IMR-90 (cell line): ENCODE measurements around the gene TES. TPM values are rescaled to one million over a fixed set of nuclear protein-coding genes. Genes with fewer than 3 reads are reported as not detected.

Source experiments
- ATAC-seq: fragments of 200-7000 bp; cut with Tn5 transposase; 2 replicates; pipeline ENCODE4 v1.9.1; 2020; ENCODE audit warnings: low read depth, mild to moderate bottlenecking, moderate library complexity
- BruUV-seq: library from RNA; stranded (reverse); fragments of 400-500 nt; replicated peaks from 2 replicates; lab custom pipeline; 2021; lab: Mats Ljungman, UMichigan
- CTCF ChIA-PET: fragments of 300-600 bp; formaldehyde crosslinking; extraction: SDS; loops from one replicate; lab custom pipeline; 2021; ENCODE audit warnings: antibody characterized with exemption; lab: Yijun Ruan, JAX
- POLR2A ChIA-PET: fragments of 300-600 bp; sonication (Branson Sonifier 250); formaldehyde crosslinking; loops from one replicate; lab custom pipeline; 2022; ENCODE audit warnings: antibody characterized with exemption; ENCODE audit not compliant: unreplicated experiment; lab: Charles Lee
- DNase-seq: peaks from one replicate; pipeline ENCODE4 v3.0.0; 2013
- H2AFZ ChIP-seq: replicated peaks from 2 replicates; pipeline ENCODE3; 2013; ENCODE audit warnings: low read length, mild to moderate bottlenecking; ENCODE audit not compliant: poor library complexity
- H2AK5ac ChIP-seq: 2 replicates; pipeline ENCODE4 v1.6.1; 2013; ENCODE audit warnings: low read depth, low read length, inconsistent platforms
- H2AK9ac ChIP-seq: replicated peaks from 2 replicates; pipeline ENCODE3; 2013; ENCODE audit warnings: mild to moderate bottlenecking, low read depth, low read length, moderate library complexity; ENCODE audit not compliant: poor library complexity
- H2BK120ac ChIP-seq: 2 replicates; pipeline ENCODE4 v1.6.1; 2013; ENCODE audit warnings: low read depth, low read length, inconsistent platforms
- H2BK15ac ChIP-seq: 3 replicates; pipeline ENCODE4 v1.6.1; 2013; ENCODE audit warnings: low read depth, low read length, inconsistent platforms
- H2BK20ac ChIP-seq: 2 replicates; pipeline ENCODE4 v1.6.1; 2013; ENCODE audit warnings: low read depth, mild to moderate bottlenecking, inconsistent platforms, low read length, moderate library complexity
- H2BK5ac ChIP-seq: 2 replicates; pipeline ENCODE4 v1.6.1; 2013; ENCODE audit warnings: mild to moderate bottlenecking, low read depth, low read length, inconsistent platforms; ENCODE audit not compliant: poor library complexity, severe bottlenecking
- H3K14ac ChIP-seq: replicated peaks from 2 replicates; pipeline ENCODE4 v1.6.1; 2013; ENCODE audit warnings: low read depth, low read length, inconsistent platforms
- H3K18ac ChIP-seq: 2 replicates; pipeline ENCODE4 v1.6.1; 2013; ENCODE audit warnings: low read depth, low read length, control low read depth
- H3K23ac ChIP-seq: 2 replicates; pipeline ENCODE4 v1.6.1; 2013; ENCODE audit warnings: low read depth, low read length, inconsistent platforms
- H3K27ac ChIP-seq: 2 replicates; pipeline ENCODE4 v1.5.1; 2013; ENCODE audit warnings: mild to moderate bottlenecking, control low read depth, low read length; ENCODE audit not compliant: insufficient read depth
- H3K27me3 ChIP-seq: 2 replicates; pipeline ENCODE4 v1.6.1; 2013; ENCODE audit warnings: low read length; ENCODE audit not compliant: control insufficient read depth, insufficient read depth
- H3K36me3 ChIP-seq: 2 replicates; pipeline ENCODE4 v1.6.1; 2013; ENCODE audit warnings: low read length, mixed read lengths; ENCODE audit not compliant: control insufficient read depth, insufficient read depth
- H3K4ac ChIP-seq: 2 replicates; pipeline ENCODE4 v1.6.1; 2013; ENCODE audit warnings: low read depth, low read length, inconsistent platforms
- H3K4me1 ChIP-seq: 2 replicates; pipeline ENCODE4 v1.6.1; 2013; ENCODE audit warnings: low read length, mixed read lengths; ENCODE audit not compliant: control insufficient read depth, insufficient read depth
- H3K4me2 ChIP-seq: 2 replicates; pipeline ENCODE4 v1.6.1; 2013; ENCODE audit warnings: low read depth, mild to moderate bottlenecking, control low read depth, low read length, moderate library complexity
- H3K4me3 ChIP-seq: 2 replicates; pipeline ENCODE4 v1.5.1; 2013; ENCODE audit warnings: low read depth, mild to moderate bottlenecking, control low read depth, low read length, moderate library complexity; ENCODE audit not compliant: insufficient read depth
- H3K56ac ChIP-seq: 2 replicates; pipeline ENCODE4 v1.6.1; 2013; ENCODE audit warnings: low read length, inconsistent platforms; ENCODE audit not compliant: insufficient read depth; ENCODE audit errors: extremely low read depth
- H3K79me1 ChIP-seq, 2 experiments: 2 replicates each; pipeline ENCODE4 v1.6.1; 2013; ENCODE audit warnings: low read length in 2 of 2, inconsistent platforms in 1 of 2, low read depth in 1 of 2
- H3K9ac ChIP-seq: 2 replicates; pipeline ENCODE4 v1.6.1; 2013; ENCODE audit warnings: low read depth, low read length, control low read depth
- H3K9me1 ChIP-seq: 2 replicates; pipeline ENCODE4 v1.6.1; 2013; ENCODE audit warnings: low read length, inconsistent platforms; ENCODE audit not compliant: insufficient read depth
- H3K9me3 ChIP-seq: 2 replicates; pipeline ENCODE4 v1.6.1; 2013; ENCODE audit warnings: low read length; ENCODE audit not compliant: control insufficient read depth, insufficient read depth
- H4K20me1 ChIP-seq: 2 replicates; pipeline ENCODE4 v1.6.1; 2013; ENCODE audit warnings: low read length, inconsistent platforms; ENCODE audit not compliant: insufficient read depth
- H4K5ac ChIP-seq: 2 replicates; pipeline ENCODE4 v1.6.1; 2013; ENCODE audit warnings: mild to moderate bottlenecking, low read depth, low read length, control low read depth
- H4K8ac ChIP-seq, 2 experiments: 2 replicates each; pipeline ENCODE4 v1.6.1; 2013; ENCODE audit warnings: low read depth in 2 of 2, low read length in 2 of 2, control low read depth in 1 of 2, inconsistent platforms in 1 of 2
- H4K91ac ChIP-seq: 2 replicates; pipeline ENCODE4 v1.6.1; 2013; ENCODE audit warnings: low read depth, low read length, inconsistent platforms; ENCODE audit not compliant: insufficient read depth
- CEBPB ChIP-seq: IDR thresholded peaks from 2 replicates; pipeline ENCODE4 v1.6.1; 2012; ENCODE audit warnings: low read depth, low read length, improper control_type of control experiment
- MXI1 ChIP-seq: IDR thresholded peaks from 2 replicates; pipeline ENCODE4 v1.6.1; 2012; ENCODE audit warnings: low read depth, mild to moderate bottlenecking, low read length, moderate library complexity, borderline replicate concordance
- WGBS, 2 experiments: methylation state at CpG; one replicate each; pipeline versions ENCODE4 v1.1.5 to v1.1.7; 2013; ENCODE audit warnings: missing lambda C conversion rate in 2 of 2; ENCODE audit not compliant: insufficient read length in 1 of 2; ENCODE audit errors: extremely low coverage in 2 of 2; 5-methylcytosine and 5-hydroxymethylcytosine counted together
- dilution Hi-C: fragments of 300-500 bp; cut with HindIII; formaldehyde crosslinking; loops from one replicate; pipeline ENCODE4 v1.14.3; 2018; ENCODE audit warnings: low sequenced_read_pairs; ENCODE audit not compliant: unreplicated experiment
- in situ Hi-C: fragments of 300-500 bp; cut with MboI; formaldehyde crosslinking; loops from 3 replicates; pipeline ENCODE4 v1.14.3; 2019; ENCODE audit warnings: low sequenced_read_pairs, inconsistent platforms, mixed read lengths
- intact Hi-C: fragments of 100-400 bp; cut with micrococcal nuclease; formaldehyde crosslinking; loops from 2 replicates; pipeline ENCODE4 v1.10.0; 2022
- polyA plus RNA-seq, 3 experiments: library from polyadenylated mRNA; depleted of rRNA; stranded (reverse); fragments of >200 nt; gene quantifications; 2 replicates each; pipeline ENCODE4 v1.2.3, GENCODE V29; 2012; ENCODE audit warnings: low replicate concordance in 1 of 3
- total RNA-seq: library from RNA; depleted of rRNA; stranded (reverse); fragments of >200 nt; gene quantifications from 2 replicates; pipeline ENCODE4 v1.2.3, GENCODE V29; 2012

Gene TES
- total and polyA plus RNA-seq, 2 of the 4 experiments (the other 2 are of a cell fraction) = 54.0 to 83.3 TPM

GRCh38 chr7:116193329-116194087 lies 16.8 kb upstream of the TES start:
- no peak overlapping the region for H2BK120ac ChIP-seq
- ATAC-seq (peak; percentile 56), DNase-seq (no peak)
- POLR2A ChIA-PET = no interaction called here
- no peaks in the 10 kb centered on the region for H3K36me3 ChIP-seq
- dilution Hi-C loops (no loop called here), intact Hi-C loops (no loop called here), in situ Hi-C loops (no loop called here)
- no peak overlapping the region for H3K9ac ChIP-seq
- no peak overlapping the region for H2AK9ac ChIP-seq
- no peak overlapping the region for H3K14ac ChIP-seq
- H2AK5ac ChIP-seq = no peak overlapping the region
- H2BK5ac ChIP-seq = peak overlapping the region; percentile 69
- H3K4me3 ChIP-seq = no peak overlapping the region
- no peak overlapping the region for H2BK20ac ChIP-seq
- no peak overlapping the region; the same call in 1 of the 2 replicates for H3K4me2 ChIP-seq
- no peak overlapping the region for H3K56ac ChIP-seq
- no peaks in the 10 kb centered on the region for H3K9me1 ChIP-seq
- no peak overlapping the region for H4K8ac ChIP-seq
- WGBS, 2 experiments = no CpG with 5 or more reads among the region's 5 CpGs
- CTCF ChIA-PET = interaction anchor here (1.0 kb wide), 1 partner anchor 37 kb away, joined by 3 read pairs; no protein-coding TSS in a partner anchor
- H3K9me3 ChIP-seq = no peaks in the 10 kb centered on the region
- peak overlapping the region; percentile 62; the same call in 1 of the 2 replicates for H3K18ac ChIP-seq
- BruUV-seq = no TSS peak
- no peak overlapping the region for H2AFZ ChIP-seq
- H4K20me1 ChIP-seq = no peaks in the 10 kb centered on the region
- H3K4ac ChIP-seq = no peak overlapping the region
- no peak overlapping the region for H3K23ac ChIP-seq
- H2BK15ac ChIP-seq = no peak overlapping the region
- no peak overlapping the region for H4K5ac ChIP-seq
- peaks cover 2% of the 10 kb centered on the region; the same call in 1 of the 2 replicates for H3K4me1 ChIP-seq
- no peaks in the 10 kb centered on the region for H3K79me1 ChIP-seq
- TF ChIP-seq CEBPB (peak; percentile 60), MXI1 (no peak)
- H3K27me3 ChIP-seq = no peaks in the 10 kb centered on the region
- no peak overlapping the region for H4K91ac ChIP-seq
- no peak overlapping the region for H3K27ac ChIP-seq
